HG03039 (cell line): ENCODE results near the gene KRTAP19-4.
"Not testable (repeated sequence)": the region's sequence is repeated elsewhere in the genome, so short reads cannot be mapped to it uniquely, and the experiment has no call there.

Source experiments
- ATAC-seq: cut with Tn5 transposase; IDR thresholded peaks from one replicate; pipeline ENCODE4 v1.9.1; 2021; ENCODE audit warnings: mild to moderate bottlenecking, moderate library complexity; ENCODE audit not compliant: unreplicated experiment

Gene KRTAP19-4

GRCh38 chr21:30497065-30497464 is at the start of gene KRTAP19-4:
TSS of gene KRTAP19-4 (minus strand) at chr21:30497165. CDS start at chr21:30497110, 55 bp downstream.
- no peak for ATAC-seq

- no peak for ATAC-seq
These were observed 44.8 kb upstream of the KRTAP19-4 start, which contains the start of gene KRTAP19-6 for GRCh38 chr21:30541764-30542163. TSS of gene KRTAP19-6 (minus strand) at chr21:30541864. CDS start at chr21:30541833, 31 bp downstream.

- no peak for ATAC-seq
These were observed 21.9 kb upstream of the KRTAP19-4 start for GRCh38 chr21:30518876-30519275.

GRCh38 chr21:30515681-30516080 is 18.7 kb upstream of the KRTAP19-4 start:
- no peak for ATAC-seq

DNA sequence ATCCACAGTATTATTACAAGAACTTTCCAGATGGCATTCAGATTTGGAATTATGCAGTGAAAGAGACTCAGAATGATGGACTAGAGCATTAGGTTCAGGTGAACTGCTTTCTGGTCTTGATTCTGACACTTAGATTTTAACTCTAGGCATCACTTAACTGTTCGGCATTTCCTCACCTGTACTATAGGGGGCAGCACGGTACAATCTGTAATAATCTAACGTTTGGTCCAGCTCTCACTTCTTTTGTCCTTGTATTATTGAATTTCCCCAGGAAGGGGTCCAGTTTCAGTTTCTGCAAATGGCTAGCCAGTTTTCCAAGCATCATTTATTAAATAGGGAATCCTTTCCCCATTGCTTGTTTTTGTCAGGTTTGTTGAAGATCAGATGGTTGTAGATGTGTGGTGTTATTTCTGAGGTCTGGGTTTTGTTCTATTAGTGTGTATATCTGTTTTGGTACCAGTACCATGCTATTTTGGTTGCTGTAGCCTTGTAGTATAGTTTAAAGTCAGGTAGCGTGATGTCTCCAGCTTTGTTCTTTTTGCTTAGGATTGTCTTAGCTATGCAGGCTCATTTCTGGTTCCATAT is 8.7 kb upstream of the KRTAP19-4 start:
- ATAC-seq = not testable (repeated sequence)

DNA sequence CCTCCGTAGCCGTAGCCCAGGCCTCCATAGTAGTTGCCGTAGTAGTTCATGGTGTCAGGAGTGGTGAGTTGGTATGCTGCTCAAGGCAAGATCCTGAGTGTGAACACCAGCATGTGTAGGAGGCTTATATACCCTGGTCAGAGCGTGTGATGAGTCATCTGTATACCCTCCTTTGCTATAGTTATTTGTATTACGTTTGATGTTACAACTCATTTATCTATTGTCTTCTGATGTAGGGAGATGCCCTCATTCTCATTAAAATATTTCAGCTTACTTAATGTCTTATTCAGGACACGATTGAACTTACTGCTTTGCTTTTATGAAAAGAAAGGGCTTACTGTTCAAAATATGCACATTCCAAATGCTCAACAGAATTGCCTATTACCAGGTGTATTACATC is 5.1 kb upstream of the KRTAP19-4 start, which contains the start of gene KRTAP19-5:
Gene KRTAP19-5, minus strand, starts transcription at position 101 of the 400 bp plus-strand sequence. Its CDS starts 51 bp downstream, at position 50.
- ATAC-seq = no peak

GRCh38 chr21:30491963-30492428 is 5.0 kb downstream of the KRTAP19-4 start, which contains the start of gene KRTAP19-3:
TSS of gene KRTAP19-3 (minus strand) at chr21:30492013. CDS start at chr21:30491957, 56 bp downstream.
- no peak for ATAC-seq

DNA sequence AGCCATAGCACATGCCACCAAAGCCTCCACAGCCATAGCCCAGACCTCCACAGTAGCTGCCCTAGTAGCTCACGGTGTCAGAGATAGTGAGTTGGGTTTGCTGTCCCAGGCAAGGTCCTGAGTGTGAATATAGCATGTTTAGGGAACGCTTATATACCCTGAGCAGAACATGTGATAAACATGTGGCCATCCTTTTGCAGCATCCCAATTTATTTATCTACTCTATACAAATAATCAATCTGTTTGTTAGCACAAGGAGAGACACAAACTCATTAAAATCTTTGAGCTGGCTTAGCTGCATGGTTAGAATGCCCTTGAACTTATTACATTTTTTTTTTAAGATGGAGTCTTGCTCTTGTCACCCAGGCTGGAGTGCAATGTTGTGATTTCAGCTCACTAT is 9.6 kb downstream of the KRTAP19-4 start, which contains the start of gene KRTAP19-2:
Gene KRTAP19-2, minus strand, starts transcription at position 101 of the 400 bp plus-strand sequence. Its CDS starts 88 bp downstream, at position 13.
- ATAC-seq = no peak

GRCh38 chr21:30486180-30486579 is 10.8 kb downstream of the KRTAP19-4 start:
- ATAC-seq = no peak

DNA sequence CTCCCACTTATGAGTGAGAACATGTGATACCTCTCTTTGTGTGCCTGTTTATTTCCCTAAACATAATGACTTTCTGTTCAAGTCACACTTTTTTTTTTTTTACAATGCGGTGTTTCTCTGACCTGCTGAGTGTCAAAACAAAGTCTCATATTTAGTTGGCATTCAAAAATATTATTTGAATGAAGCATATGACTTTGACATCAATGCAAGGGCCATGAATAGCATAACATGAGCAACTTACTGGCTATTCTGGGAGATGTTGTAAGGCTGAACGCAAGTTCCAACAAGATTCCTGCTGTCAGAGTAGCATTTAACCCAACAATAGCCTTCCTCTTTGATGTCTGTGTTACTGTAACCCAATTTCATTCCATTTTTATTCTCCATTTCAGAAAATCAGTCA is 14.8 kb downstream of the KRTAP19-4 start:
- ATAC-seq = no peak

DNA sequence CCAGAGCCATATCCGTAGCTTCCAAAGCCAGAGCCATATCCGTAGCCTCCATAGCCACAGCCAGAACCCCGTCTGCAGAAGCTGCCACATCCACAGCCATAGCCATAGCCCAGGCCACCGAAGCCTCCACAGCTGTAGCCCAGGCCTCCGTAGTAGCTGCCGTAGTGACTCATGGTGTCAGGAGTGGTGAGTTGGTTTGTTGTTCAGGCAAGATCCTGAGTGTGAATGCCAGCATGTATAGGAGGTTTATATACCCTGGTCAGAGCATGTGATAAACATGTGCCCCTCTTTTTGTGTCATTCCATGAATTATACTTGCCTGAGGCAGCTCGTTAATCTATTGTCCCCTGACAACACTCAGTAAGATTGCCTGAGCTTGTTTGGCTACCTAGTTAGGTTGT is 16.8 kb downstream of the KRTAP19-4 start, which contains the start of gene KRTAP19-1:
Gene KRTAP19-1, minus strand, starts transcription at position 223 of the 400 bp plus-strand sequence. Its CDS starts 50 bp downstream, at position 173.
- no peak for ATAC-seq

DNA sequence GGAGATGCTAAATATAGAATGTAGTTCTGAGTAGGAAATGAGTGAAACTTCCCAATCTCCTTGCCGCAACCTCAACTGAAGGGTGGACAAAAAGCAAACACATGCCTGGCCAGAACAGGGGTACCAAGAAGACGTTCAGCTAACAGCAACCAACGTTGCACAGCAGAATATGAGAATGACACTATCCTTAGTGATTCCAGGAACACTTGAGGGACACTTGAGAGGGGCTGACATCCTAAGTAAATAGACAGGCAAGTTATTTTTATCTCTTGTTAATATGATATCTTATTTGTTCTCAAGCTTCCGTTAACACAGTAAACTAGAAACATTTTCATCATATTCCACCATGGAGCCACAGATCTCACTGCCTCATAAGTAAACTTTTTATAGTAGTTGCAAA is 17.7 kb downstream of the KRTAP19-4 start:
- no peak for ATAC-seq

GRCh38 chr21:30478004-30478403 is 19.0 kb downstream of the KRTAP19-4 start:
- no peak for ATAC-seq

GRCh38 chr21:30468900-30469714 is 27.9 kb downstream of the KRTAP19-4 start:
- ATAC-seq = no peak

DNA sequence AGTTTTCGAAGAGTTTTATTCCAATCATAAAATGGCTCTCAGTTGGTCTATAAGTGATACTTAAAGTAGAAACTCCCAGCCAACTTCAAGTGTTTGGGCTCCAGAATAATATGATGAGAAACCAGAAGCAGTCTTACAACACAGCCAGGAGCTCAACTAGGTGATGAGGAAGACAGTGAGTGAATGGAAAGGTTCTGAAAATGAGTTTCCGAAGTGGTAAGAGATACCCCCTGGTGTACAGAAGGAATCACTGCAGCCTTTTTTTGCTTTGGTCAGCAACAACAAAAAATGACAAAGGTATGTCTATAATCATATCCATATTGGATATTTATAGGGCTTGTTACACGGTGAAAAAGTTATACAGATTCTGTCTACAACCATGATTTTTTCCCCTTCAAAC is 33.3 kb downstream of the KRTAP19-4 start:
- ATAC-seq = no peak

DNA sequence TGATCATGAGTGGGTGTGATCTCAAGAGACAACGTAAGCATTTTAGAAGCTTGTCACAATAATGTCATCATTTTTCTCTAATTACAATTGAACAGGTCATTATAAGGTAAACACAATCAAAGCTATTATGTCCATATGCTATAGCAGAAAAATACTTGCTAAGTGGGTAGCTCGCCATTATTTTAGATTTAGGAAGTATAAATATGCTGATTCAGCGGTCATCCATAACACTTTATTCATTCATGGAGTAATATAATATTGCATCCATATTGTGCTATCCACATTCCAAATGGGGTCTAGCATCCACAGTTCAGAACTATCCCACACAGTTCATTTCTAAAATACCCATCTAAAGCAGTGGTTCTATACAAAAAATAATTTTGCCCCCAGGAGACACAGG is 48.5 kb downstream of the KRTAP19-4 start:
- no peak for ATAC-seq

DNA sequence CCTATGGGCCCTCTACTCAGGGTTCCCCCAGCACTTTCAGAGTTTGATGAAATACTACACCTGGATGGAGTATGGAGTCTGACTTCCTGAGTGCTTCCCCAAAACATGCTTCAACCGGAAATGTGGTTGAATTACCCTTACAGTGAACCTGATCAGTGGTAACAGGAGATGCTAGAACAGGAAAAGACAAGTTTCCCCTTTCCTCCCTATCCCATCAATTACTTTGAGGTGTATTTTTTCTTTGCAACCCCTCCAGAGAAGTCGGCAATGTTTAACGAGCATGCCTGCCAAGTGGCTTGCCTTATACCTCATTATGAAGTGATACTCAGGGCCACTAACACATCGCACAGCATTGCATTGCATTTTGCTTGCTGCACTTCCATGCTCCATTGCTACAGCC is 49.9 kb downstream of the KRTAP19-4 start:
- no peak for ATAC-seq
